GM10248 (cell line): ENCODE data around the gene ARPP19.

Experiments
- CTCF ChIA-PET: fragments of 300-600 bp; sonication (Branson Sonifier 250); formaldehyde crosslinking; extraction: SDS; loops from one replicate; lab custom pipeline; 2021; ENCODE audit warnings: antibody characterized with exemption; lab: Yijun Ruan, JAX
- POLR2A ChIA-PET: fragments of 350-650 bp; sonication (Branson Sonifier 250); formaldehyde crosslinking; extraction: SDS; loops from one replicate; lab custom pipeline; 2020; ENCODE audit warnings: antibody characterized with exemption; lab: Yijun Ruan, JAX
- DNase-seq: peaks from one replicate; pipeline ENCODE4 v3.0.0; 2012; ENCODE audit errors: extremely low spot score
- CTCF ChIP-seq: IDR thresholded peaks from 2 replicates; pipeline ENCODE4 v1.5.1; 2012; ENCODE audit warnings: mild to moderate bottlenecking, low read depth; ENCODE audit errors: extremely low read depth, missing control alignments, control extremely low read depth

The ARPP19 gene

GRCh38 chr15:52498706-52499105, 70.1 kb downstream of the ARPP19 start:
- TF ChIP-seq CTCF: no peak
- ChIA-PET POLR2A (no interaction called here), CTCF (interaction anchor here (1.0 to 4.3 kb wide), 4 partner anchors 11 to 61 kb away, joined by 3 to 19 read pairs (median 8); no protein-coding TSS in a partner anchor)
- DNase-seq: no peak
